CD14-positive monocyte (primary cell): ENCODE measurements around the gene CLEC14A. TPM values are rescaled to one million over a fixed set of nuclear protein-coding genes. Genes with fewer than 3 reads are reported as not detected.

ENCODE experiments used
- DNase-seq, 3 donors: peaks; one replicate each; pipeline ENCODE4 v3.0.0-alpha.2; 2011 to 2022
- H2AFZ ChIP-seq: 2 replicates; pipeline ENCODE4 v1.6.0; 2012; ENCODE audit warnings: mild to moderate bottlenecking, low read depth, low read length, inconsistent platforms; ENCODE audit not compliant: insufficient read depth, poor library complexity, severe bottlenecking
- H3K27ac ChIP-seq, 2 donors: 1 replicate in 1 of 2; 2 replicates in 1 of 2; pipeline ENCODE4 v1.5.1; 2012 to 2013; ENCODE audit warnings: low read length in 2 of 2, control low read depth in 1 of 2, inconsistent platforms in 1 of 2, low read depth in 1 of 2, mild to moderate bottlenecking in 1 of 2
- H3K27me3 ChIP-seq, 2 donors: one replicate each; pipeline versions ENCODE4 v1.6.0 to v1.6.1; 2011 to 2013; ENCODE audit warnings: low read length in 2 of 2; ENCODE audit not compliant: control insufficient read depth in 2 of 2, insufficient read depth in 2 of 2
- H3K36me3 ChIP-seq, 2 donors: replicated peaks in 1 of 2; 1 replicate in 1 of 2; 2 replicates in 1 of 2; pipeline versions ENCODE4 v1.5.1 to v1.6.1; 2012 to 2013; ENCODE audit warnings: low read length in 2 of 2, control low read depth in 1 of 2, inconsistent platforms in 1 of 2, mild to moderate bottlenecking in 1 of 2; ENCODE audit not compliant: insufficient read depth in 2 of 2, control insufficient read depth in 1 of 2
- H3K4me1 ChIP-seq, 2 donors: 1 replicate in 1 of 2; 2 replicates in 1 of 2; pipeline versions ENCODE4 v1.5.1 to v1.6.1; 2012 to 2013; ENCODE audit warnings: low read length in 2 of 2, control low read depth in 1 of 2, inconsistent platforms in 1 of 2, mild to moderate bottlenecking in 1 of 2, moderate library complexity in 1 of 2; ENCODE audit not compliant: insufficient read depth in 2 of 2, control insufficient read depth in 1 of 2
- H3K4me2 ChIP-seq: replicated peaks from 2 replicates; pipeline ENCODE3; 2012; ENCODE audit warnings: low read length, moderate library complexity, mild to moderate bottlenecking; ENCODE audit not compliant: poor library complexity, severe bottlenecking; ENCODE audit errors: extremely low read depth
- H3K4me3 ChIP-seq, 3 experiments: fragments of 200-600 bp in 1 of 3; sonication (generic) in 1 of 3; replicated peaks in 1 of 3; 1 replicate in 2 of 3; 2 replicates in 1 of 3; pipeline ENCODE4 v1.5.1; 2011 to 2013; ENCODE audit warnings: low read length in 3 of 3, mild to moderate bottlenecking in 3 of 3, control low read depth in 2 of 3, low read depth in 2 of 3, inconsistent platforms in 1 of 3, moderate library complexity in 1 of 3
- H3K79me2 ChIP-seq: 2 replicates; pipeline ENCODE4 v1.6.0; 2012; ENCODE audit warnings: mild to moderate bottlenecking, control low read depth, inconsistent platforms, low read length, moderate library complexity; ENCODE audit not compliant: insufficient read depth
- H3K9ac ChIP-seq: 2 replicates; pipeline ENCODE4 v1.6.0; 2017; ENCODE audit warnings: low read length, mild to moderate bottlenecking; ENCODE audit not compliant: insufficient read depth, poor library complexity, severe bottlenecking
- H3K9me3 ChIP-seq, 2 donors: replicated peaks in 1 of 2; 1 replicate in 1 of 2; 2 replicates in 1 of 2; pipeline versions ENCODE4 v1.5.1 to v1.6.1; 2012 to 2013; ENCODE audit warnings: low read length in 2 of 2, control low read depth in 1 of 2; ENCODE audit not compliant: control insufficient read depth in 1 of 2, insufficient read depth in 1 of 2
- H4K20me1 ChIP-seq: 2 replicates; pipeline ENCODE4 v1.6.0; 2012; ENCODE audit warnings: mild to moderate bottlenecking, low read length, control low read depth, moderate library complexity; ENCODE audit not compliant: insufficient read depth
- H3K27ac Mint-ChIP-seq, 7 donors: one replicate each; pipeline ENCODE4 v1.8.0; 2020; ENCODE audit warnings: mild to moderate bottlenecking in 7 of 7, mixed read lengths in 7 of 7, moderate library complexity in 6 of 7, inconsistent platforms in 2 of 7
- H3K27me3 Mint-ChIP-seq, 3 donors: one replicate each; pipeline ENCODE4 v1.8.0; 2021 to 2022; ENCODE audit warnings: low read depth in 3 of 3, mild to moderate bottlenecking in 3 of 3, mixed read lengths in 3 of 3, moderate library complexity in 3 of 3, inconsistent platforms in 1 of 3
- H3K36me3 Mint-ChIP-seq, 2 donors: one replicate each; pipeline ENCODE4 v1.8.0; 2020; ENCODE audit warnings: mixed read lengths in 2 of 2, inconsistent platforms in 1 of 2, mild to moderate bottlenecking in 1 of 2
- H3K4me1 Mint-ChIP-seq: one replicate; pipeline ENCODE4 v1.8.0; 2020; ENCODE audit warnings: mild to moderate bottlenecking, mixed read lengths
- H3K4me3 Mint-ChIP-seq, 2 donors: one replicate each; pipeline ENCODE4 v1.8.0; 2020; ENCODE audit warnings: mild to moderate bottlenecking in 2 of 2, mixed read lengths in 2 of 2, moderate library complexity in 1 of 2
- H3K9me3 Mint-ChIP-seq, 7 donors: one replicate each; pipeline ENCODE4 v1.8.0; 2020 to 2022; ENCODE audit warnings: mixed read lengths in 7 of 7, mild to moderate bottlenecking in 6 of 7, moderate library complexity in 6 of 7, inconsistent platforms in 2 of 7
- WGBS: methylation state at CpG from one replicate; pipeline ENCODE4 v1.1.5; 2013; ENCODE audit warnings: missing lambda C conversion rate; ENCODE audit not compliant: insufficient coverage; 5-methylcytosine and 5-hydroxymethylcytosine counted together
- intact Hi-C, 2 donors: fragments of 100-400 bp; cut with micrococcal nuclease; formaldehyde crosslinking; loops; one replicate each; pipeline versions ENCODE4 v1.15.0 to v1.15.1; 2023
- polyA plus RNA-seq, 3 donors: library from polyadenylated mRNA; depleted of rRNA in 1 of 3; unstranded in 2 of 3; stranded (reverse) in 1 of 3; fragments of 300-500 nt in 2 of 3; fragments of >200 nt in 1 of 3; fragmentation: Illumina TruSeq in 2 of 3; gene quantifications; 1 replicate in 2 of 3; 2 replicates in 1 of 3; pipeline ENCODE4 v1.2.3, GENCODE V29; 2012 to 2021
- TF ChIP-seq, protein P1 (sequence below): fragments of 200-600 bp; IDR thresholded peaks from one replicate; pipeline ENCODE4 v1.8.0; 2022; ENCODE audit warnings: antibody characterized with exemption, mild to moderate bottlenecking

CLEC14A gene
- polyA plus RNA-seq, 3 donors: not detected

DNA sequence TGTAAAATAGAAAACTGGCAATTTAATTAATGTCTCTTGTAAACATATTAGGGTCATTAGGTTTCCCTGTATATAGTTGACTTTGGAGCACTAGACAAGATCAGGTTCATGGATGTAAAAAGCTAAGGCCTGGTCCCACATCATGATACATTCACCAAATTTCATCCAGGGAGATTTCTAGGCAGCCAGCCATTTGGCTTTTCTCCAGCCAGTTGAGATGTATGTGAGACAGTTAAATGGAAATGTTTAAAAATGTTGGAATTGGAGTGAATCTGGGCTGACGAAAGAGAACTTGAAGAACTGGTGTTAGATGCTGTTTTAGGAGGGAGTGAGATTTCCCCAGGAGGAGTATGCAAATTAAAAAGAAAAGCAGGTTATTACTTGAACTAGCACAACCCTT lies 41.8 kb upstream of the CLEC14A start:
- Mint-ChIP-seq H3K9me3 (peaks cover 0 to 9% (median 3%) of the 10 kb centered on the region in 7 donors), H3K4me1 (no peaks in the 10 kb centered on the region), H3K27ac (no peak overlapping the region), H3K36me3 (no peaks in the 10 kb centered on the region), H3K27me3 (peaks cover 0 to 1% (median 0%) of the 10 kb centered on the region in 3 donors), H3K4me3 (no peak overlapping the region)
- Histone ChIP-seq H4K20me1 (no peaks in the 10 kb centered on the region), H3K4me2 (no peak overlapping the region), H3K27ac (no peak overlapping the region), H3K4me3 (no peak overlapping the region), H3K36me3 (no peaks in the 10 kb centered on the region), H3K9me3 (peaks cover 0 to 12% of the 10 kb centered on the region in 2 donors), H3K27me3 (no peaks in the 10 kb centered on the region), H3K4me1 (no peaks in the 10 kb centered on the region), H3K79me2 (no peaks in the 10 kb centered on the region), H3K9ac (no peak overlapping the region), H2AFZ (no peak overlapping the region)
- DNase-seq: no peak
- intact Hi-C loops: no loop called here
- TF ChIP-seq, protein P1, sequence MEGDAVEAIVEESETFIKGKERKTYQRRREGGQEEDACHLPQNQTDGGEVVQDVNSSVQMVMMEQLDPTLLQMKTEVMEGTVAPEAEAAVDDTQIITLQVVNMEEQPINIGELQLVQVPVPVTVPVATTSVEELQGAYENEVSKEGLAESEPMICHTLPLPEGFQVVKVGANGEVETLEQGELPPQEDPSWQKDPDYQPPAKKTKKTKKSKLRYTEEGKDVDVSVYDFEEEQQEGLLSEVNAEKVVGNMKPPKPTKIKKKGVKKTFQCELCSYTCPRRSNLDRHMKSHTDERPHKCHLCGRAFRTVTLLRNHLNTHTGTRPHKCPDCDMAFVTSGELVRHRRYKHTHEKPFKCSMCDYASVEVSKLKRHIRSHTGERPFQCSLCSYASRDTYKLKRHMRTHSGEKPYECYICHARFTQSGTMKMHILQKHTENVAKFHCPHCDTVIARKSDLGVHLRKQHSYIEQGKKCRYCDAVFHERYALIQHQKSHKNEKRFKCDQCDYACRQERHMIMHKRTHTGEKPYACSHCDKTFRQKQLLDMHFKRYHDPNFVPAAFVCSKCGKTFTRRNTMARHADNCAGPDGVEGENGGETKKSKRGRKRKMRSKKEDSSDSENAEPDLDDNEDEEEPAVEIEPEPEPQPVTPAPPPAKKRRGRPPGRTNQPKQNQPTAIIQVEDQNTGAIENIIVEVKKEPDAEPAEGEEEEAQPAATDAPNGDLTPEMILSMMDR: no peak
- WGBS: 100% methylated on average over 1 of the region's 1 CpG

DNA sequence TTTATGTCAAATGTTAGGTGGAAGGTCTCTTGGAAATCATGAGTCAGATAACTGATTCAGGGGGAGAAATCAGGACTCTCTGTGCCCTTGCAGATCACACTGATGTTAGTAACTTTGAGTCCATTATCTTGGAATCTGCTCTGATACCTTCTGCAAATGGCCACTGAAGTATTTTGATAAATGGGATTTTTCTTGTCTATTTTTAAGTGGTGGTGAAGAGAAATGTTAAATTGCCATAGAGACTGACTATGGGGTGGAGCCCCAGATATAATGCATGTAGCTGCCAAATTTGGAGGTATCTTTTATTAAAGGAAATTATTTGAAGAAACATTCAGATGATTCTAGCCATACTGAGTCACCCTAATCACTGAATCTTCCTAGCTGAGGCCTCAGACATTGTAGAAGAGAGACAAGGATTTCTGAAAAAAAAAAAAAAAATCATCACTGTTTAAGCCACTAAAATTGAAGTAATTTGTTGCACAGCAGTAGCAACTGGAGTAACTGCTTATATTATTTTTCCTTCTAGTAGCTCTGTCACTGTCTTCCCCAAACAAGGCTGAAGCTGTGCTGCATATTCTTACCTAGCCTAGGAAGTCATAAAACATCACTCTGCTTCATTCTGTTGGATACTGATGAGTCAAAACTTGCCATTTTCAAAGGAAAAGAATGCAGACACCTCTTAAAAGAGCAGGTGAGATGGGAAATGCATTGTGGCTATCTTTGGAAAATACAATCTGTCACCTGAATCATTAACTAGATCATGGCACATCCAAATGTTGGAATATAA lies 36.0 kb upstream of the CLEC14A start:
- DNase-seq: no peak
- no peaks in the 10 kb centered on the region for H3K27me3 ChIP-seq
- Mint-ChIP-seq H3K36me3 (no peaks in the 10 kb centered on the region), H3K4me1 (no peaks in the 10 kb centered on the region), H3K9me3 (peaks cover 0 to 3% (median 0%) of the 10 kb centered on the region in 7 donors), H3K4me3 (no peak overlapping the region), H3K27ac (no peak overlapping the region), H3K27me3 (peaks cover 0 to 2% (median 1%) of the 10 kb centered on the region in 3 donors)
- no peaks in the 10 kb centered on the region for H3K36me3 ChIP-seq
- H3K27ac ChIP-seq: no peak overlapping the region
- no peaks in the 10 kb centered on the region for H3K9me3 ChIP-seq
- TF ChIP-seq, protein P1: no peak
- H3K4me2 ChIP-seq: no peak overlapping the region
- H3K9ac ChIP-seq: no peak overlapping the region
- H3K4me3 ChIP-seq: no peak overlapping the region
- H4K20me1 ChIP-seq: no peaks in the 10 kb centered on the region
- no peaks in the 10 kb centered on the region for H3K4me1 ChIP-seq
- intact Hi-C loops: no loop called here
- H3K79me2 ChIP-seq: no peaks in the 10 kb centered on the region
- no peak overlapping the region for H2AFZ ChIP-seq
